Hematopoietic multipotent progenitor cell (in vitro differentiated cells): Measurements from ENCODE around the gene MITF. TPM values are rescaled to one million over a fixed set of nuclear protein-coding genes. Genes with fewer than 3 reads are reported as not detected.

Experiments
- DNase-seq, 3 donors: peaks; one replicate each; pipeline ENCODE4 v3.0.0-alpha.2; 2011 to 2015; ENCODE audit warnings: low read depth in 2 of 3, low spot score in 2 of 3
- total RNA-seq: library from RNA; depleted of rRNA; stranded (reverse); fragments of >200 nt; gene quantifications from one replicate; pipeline ENCODE4 v1.2.3, GENCODE V29; 2012

MITF gene
- total RNA-seq, 1 donor: 2.2 TPM

DNA sequence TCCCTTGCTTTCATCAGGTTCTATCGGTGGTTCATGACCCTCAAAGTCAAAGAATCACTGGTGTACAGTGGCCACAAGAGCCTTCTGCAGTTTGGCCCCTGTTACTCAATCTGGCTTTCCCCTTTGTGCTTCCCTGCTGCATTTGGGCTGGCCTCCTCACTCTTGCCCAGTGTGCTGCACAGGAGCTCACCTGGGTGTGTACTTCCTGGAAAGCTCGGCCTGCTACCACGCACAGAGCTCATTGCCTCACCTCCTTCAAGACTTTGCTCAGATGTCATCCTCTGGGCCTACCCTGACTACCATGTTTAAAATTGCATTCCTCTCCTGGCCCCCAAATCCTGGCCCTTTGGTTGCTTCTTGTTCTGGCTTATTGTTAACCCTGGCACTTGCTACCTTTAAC, 90.9 kb downstream of the MITF start:
- no peak for DNase-seq

DNA sequence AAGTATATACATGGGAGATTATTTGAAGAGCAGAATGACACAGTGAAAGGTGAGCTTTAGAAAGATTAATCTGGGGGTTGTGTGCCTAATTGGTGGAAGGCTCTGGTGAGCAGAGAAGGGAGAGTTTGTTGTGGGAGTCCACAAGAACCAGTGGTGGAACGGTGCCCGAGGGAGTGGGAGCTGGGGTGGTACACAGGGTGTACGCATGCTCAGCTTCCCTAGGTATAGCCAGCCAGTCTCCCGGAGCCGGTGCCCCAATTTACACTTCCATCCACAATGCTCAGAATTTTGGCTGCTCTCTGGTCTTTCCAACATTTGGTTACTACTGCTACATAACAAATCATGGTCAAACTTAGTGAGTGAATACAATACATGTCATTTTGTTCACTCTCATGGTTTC, 92.5 kb downstream of the MITF start:
- no peak for DNase-seq

DNA sequence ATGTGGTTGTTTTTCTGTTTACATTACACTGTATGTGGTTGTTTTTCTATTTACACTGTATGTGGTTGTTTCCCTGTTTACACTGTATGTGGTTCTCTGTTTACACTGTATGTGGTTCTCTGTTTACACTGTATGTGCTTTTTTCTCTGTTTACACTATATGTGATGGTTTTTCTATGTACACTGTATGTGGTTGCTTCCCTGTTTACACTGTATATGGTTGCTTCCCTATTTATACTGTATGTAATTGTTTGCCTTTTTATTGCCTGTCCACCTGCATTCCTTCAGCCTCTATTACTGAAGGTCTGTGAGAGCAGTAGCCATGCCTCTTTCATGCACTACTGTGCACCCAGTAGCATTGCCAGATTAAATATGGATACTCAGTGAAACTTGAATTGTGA, 94.3 kb downstream of the MITF start:
- DNase-seq: no peak

DNA sequence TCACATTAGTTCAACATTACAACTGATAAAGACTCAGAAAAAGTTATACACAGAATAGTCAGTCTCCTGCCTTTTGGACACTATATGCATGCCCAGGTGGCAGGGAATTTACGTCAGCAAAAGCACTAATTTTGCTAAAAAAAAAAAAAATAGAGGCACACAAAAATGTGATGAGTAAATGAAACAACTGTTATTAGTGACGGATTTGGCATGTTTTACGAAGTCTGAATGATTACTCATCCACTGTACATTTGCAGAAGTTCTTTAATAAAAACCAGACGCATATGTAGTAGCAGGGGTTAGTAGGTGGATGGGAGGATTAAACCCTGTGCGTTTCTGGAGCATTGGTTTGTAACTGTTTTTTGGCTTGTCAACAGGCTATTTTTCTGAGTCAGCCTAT, 99.0 kb downstream of the MITF start:
- DNase-seq: no peak

DNA sequence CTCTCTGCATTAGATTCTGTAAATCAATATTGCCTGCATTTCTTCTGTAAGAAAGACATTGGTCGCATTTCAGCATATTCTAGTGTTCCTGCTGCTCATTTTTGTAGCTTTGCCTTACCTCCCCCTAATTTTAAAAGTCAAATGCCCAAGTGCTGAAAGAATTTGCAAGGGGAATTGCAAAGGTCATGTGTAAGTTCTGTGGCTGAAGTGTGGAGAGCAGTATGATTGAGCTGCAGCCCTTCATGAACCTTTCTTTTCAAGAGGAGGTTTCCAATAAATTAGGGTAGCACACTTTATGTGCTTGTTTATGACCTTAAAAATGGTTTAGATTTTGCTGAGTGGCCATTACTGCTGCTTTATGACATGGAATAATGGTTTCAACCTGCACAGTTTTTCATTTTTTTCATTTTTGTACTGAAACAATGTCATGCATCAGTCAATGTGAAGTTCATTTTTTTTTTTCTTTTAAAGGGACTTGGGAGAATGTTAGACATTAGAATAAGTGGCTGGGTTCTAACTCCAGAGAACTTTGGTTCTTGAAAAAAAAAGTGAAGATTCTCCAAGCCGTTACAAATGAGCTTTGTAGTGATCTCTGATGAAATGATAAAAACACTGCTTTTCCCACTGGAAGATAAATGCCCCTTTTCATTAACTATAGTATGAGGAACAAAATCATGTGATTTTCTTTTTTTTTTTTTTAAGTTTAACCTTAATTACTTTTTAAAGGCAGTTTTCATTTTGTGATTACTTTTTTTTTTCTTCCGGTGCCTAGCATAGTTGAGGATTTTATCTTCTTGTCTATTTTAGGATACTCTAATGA, 99.6 kb downstream of the MITF start:
- no peak for DNase-seq

DNA sequence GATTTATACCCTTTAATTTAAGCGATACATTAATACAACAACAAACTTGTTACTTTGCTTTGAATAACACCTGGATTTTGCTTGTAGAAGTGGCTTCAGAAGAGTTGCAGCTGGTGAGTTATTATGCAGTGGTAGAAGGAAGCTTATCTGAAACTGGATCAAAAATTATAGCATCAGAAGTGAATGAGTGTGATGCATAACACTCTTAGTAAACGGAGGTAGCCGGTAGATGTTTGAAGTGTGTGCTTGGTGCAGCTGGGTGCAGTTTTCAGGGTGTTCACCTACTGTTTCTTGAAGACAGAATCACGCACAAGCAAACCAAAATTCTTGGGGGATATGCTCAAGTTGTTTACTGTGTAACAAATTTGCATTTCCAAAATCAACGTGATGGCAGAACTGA, 103.1 kb downstream of the MITF start:
- no peak for DNase-seq

DNA sequence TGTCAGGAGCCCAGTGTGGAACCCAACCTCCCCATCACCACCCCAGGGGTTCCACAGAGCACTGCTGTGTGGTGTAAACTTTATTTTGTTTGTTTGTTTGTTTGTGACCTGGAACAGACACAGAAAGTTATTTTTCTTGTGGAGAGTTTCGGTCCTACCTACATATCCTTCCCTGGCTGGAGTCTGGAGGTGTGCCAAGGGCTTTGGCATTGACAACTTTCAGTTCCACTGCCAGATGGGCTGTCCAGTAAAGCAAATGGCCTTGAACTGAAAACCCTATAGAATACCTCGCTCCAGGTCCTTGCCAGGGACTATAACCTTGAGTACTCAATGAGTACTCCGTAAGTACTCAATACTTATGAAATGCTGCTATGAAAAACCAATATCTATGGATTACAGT, 103.5 kb downstream of the MITF start:
- DNase-seq: no peak

DNA sequence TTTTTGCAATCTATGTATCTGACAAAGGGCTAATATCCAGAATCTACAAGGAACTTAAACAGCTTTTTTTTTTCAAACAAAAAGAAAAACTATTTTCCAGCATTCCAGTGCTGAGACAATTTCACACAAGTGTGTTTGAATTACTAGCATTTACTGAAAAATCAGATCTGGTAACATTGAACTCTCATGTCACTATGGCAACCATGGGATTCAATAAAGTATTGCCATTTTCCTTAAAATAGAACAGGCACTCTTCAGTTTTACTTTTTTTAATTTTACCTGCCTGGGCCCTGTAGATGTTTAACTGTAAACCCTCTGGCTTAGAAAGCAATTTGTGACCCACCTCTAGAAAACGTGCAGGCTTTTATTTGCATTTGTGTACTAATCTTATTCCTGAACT, 105.4 kb downstream of the MITF start:
- DNase-seq: no peak

DNA sequence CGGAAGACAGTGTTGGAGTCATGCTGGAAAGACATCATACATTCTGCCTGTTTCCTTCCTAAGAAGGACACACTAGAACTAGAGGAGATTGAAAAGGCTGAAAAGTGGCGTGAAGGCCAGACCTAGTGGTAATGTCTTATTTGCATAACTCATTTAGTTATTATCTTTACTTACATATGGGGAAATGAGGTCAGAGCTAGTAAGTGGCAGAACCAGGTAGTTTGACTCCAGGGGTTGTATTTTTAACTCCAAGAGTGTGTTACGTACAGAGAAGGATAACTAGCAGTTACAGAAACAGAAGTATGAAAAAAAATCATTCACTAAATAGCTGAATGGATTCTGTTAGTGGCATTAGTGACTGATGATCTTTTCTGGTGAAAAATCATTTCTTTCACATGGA, 108.0 kb downstream of the MITF start:
- no peak for DNase-seq

DNA sequence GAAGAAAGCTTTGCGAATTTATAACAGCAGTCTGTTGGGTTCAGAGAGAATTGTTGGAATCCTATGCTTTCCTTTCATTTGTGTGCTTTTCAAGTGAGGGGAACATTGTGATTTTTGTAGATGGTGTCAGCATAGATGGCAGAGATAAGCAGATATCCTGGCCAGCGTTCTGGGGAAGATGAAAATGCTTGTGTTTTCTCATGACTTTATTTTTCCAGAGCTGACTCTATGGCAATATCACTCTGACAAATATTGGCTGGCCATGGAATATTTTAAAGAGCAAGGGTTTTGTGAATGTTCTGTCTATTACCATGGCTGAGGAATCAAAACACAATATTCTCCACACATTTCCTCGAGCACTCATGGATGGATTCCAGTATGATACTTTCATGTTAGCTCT, 108.8 kb downstream of the MITF start:
- DNase-seq: no peak

DNA sequence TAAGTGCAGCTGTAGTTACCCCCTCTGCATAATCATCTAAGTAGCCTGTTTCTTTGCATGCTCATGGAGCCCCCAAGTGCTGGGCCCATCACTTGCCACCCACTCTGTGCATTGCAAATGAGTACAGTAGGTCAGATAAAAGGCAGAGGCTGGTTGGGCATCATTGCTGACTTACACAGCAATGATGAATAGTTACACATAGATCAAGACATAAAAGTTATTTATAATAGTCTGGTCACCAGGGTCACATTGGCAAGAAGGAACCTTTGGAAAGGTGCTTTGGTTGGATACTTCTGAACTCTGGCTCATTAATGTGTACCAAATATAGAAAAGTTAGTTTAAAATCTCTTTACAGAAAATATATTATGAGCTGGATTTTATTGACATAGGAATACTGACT, 111.6 kb downstream of the MITF start:
- no peak for DNase-seq

DNA sequence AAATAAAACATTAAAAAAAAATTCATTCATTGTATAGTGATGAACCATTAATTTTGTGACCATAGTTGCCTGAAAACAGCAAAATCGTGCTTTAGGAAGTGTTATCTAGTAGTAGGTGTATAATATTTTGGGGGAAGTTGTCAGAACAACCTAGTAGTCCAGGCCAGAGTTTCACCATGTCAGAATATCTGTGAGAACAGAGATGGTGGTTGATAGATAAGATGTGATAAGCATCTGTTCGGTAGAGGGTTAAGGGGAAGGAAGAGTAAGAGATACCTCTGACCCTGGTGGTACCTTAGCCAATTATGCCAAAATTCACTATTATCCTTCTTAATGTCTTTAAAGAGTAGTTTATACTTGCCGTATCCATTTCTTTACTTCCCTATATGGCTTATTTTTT, 113.8 kb downstream of the MITF start:
- no peak for DNase-seq

DNA sequence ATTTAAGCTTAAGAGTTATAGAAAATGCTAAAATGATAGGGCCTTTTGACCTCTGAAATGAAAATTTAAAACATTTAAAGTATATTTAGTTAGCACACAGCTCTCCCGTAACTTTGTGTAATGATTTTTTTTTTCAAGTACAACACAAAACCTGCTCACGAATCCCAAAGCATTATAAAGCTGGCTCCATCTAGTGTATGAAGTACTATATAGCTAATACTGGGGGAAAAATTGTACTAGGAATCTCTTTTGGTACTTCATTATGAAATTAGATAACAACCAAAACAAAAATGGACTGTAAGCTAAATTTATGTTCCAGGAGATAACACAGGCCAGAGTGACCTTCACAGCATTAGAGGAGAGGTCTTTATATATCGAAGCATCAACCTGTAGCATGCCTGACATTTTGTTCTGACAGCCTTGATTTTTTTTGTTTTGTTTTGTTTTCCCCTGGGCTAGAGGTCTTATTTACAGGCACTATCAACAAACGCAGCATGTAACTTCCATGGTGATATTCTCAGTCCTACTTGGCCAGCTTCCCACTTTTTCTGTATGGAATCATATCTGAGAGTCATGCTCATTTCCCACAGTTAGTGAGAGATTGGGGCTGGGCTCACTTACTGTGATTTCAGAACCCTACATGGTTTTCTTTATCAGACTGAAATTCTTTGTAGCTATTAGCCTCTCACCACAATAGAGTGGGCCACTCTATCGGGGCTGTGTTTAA, 116.3 kb downstream of the MITF start:
- DNase-seq: peak in 1 of 3 donors; percentile 12

DNA sequence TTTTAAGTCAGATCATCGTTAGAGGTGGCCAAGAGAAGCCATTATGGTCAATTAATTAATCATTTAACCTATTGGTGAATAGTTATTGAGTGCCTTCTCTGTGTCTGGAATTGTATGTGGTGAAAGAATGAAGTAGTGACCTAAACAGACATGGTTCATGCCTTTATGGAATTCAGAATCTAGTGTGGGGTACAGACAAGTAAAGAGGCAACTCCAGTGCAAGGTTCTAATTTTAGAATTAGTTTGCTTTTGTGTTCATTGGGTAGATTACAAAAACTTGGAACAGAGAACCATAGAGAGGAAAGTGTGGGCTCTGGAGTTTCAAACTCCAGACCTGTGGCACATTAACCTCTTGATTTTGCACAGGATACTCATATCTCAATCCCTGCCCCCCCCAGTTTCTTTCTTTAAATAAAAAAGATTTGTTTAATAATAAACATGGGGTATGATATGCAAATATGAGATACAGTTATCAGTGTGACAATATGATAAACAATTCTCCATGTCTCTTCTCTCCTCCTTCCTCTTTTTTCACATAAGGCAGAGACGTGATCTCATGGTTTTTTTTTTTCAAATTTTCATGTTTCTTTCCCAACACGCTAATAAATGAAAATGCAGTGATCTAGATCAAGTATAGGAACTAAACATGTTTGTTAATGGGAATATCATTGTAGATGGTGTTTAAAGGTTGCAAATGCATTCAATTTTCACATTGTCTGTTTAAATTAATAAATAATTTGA, 117.9 kb downstream of the MITF start:
- no peak for DNase-seq

DNA sequence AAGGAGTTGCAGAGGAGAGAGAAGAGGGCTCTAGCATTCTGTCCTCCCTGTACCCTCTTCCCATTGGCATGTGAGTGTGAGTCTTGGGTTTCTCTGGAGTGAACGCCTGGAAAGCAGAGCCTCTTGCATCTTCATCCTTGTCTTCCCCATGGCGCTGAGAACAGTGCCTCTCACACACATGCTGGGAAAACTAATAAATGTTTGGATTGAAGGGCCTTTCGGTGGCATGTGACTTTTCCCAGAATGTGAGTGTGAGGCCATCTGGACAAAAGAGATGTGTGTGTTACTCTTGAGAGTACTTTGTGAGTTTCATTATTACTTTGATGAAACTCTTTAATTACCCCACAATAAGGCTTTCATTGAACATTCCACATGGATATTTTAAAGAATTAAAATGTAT, 122.3 kb downstream of the MITF start:
- no peak for DNase-seq

DNA sequence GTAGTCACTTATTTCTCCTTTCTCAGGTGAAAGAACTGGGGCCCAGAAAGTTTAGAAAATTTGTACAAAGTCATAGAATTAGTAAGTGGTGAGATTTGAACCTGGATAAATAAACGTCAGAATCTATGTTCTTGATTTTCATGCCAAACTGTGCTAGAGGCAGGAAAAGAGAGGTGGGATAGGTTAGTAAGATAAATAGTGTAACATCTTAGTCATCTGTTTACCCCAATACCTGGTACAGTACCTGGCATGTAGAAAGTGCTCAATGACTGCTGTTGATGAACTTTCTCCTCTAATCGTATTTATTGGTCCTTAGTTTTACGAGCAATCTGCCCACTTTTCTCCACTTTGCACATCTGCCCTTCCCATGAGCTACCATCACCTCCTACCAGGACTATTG, 124.9 kb downstream of the MITF start:
- DNase-seq: no peak

DNA sequence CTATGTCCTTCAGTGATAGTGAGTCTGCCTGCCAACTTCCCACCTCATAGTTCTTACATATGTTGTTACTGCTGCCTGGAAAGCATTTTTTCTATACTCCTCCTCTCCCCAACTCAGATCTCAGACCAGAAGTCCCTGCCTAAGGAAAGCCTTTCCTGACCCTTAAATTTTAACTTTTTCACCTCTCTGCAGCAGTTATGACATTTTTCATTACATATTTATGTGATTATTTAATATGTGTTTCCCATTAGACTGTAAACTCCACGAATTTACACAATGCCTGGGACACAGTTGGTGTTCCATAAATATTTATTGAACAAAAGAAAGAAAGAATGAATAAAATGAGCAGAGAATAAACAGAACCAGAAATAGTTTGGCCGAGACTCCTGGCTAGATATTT, 125.5 kb downstream of the MITF start:
- DNase-seq: no peak

DNA sequence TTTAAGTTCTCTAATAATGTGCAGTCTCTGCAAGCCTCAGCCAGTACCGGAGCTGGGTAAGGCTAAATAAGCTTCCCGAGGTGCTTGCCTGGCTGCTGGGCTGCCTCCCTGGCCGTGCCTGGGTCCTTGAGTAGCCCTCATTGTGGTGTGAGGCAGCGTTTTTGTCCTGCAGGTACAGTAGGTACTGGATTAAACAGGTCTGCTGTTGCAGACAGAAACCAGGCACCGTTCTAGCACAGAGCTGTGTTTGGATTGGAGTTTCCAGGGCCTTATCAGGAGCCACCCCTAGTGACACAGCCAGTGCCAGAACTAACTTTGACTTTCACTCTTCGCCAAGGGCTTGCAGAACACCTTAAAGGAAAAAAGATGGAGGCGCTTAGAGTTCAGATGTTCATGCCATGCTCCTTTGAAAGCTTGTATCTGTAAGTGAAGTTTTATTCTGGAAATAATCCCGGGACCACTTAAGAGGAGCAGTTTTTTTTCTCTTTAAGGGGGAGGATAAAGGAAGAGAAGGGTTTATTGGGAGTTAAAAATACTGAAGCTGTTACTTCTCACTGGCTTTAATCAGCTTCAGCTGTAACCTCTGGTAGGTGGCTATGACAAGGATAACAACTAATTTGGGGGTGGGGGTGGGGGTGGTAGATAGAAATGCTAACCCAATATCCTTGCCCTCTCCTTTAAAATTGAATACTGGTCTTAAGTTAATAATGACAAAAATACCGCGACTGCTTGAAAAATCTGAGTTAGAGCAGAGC, 126.8 kb downstream of the MITF start:
- DNase-seq: no peak

DNA sequence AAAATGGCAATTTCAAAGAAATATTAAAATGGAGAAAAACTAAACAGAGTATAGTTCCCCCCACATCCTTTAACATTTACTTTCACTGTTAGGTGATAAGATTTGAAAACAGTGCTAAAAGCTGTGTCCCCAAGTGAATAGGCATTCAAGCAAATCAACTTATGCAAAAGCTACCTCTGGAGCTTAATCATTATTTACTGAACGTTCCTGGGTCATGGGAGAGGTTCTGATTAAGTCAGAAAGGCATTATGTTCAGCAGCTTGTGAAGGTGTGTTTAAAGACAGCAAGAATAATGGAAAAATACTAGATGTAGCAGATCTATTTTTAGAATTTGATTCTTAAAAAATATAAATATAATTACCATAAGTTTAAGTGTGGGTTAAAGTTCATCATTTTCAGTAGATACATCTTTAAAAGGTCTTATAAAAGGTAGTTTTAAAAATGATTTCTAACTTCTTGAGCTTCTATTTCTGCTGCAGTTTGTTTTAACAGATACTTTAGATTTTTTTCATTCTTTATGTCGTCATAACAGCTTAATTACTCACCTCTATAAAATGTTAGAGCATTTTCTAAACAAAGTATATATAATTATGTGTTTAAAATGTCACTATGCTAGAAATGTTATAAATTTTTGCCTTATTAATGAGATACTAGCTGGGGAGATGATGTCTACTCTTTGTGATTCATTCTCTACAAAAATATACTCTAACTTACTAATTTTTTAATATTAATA, 127.9 kb downstream of the MITF start:
- no peak for DNase-seq

DNA sequence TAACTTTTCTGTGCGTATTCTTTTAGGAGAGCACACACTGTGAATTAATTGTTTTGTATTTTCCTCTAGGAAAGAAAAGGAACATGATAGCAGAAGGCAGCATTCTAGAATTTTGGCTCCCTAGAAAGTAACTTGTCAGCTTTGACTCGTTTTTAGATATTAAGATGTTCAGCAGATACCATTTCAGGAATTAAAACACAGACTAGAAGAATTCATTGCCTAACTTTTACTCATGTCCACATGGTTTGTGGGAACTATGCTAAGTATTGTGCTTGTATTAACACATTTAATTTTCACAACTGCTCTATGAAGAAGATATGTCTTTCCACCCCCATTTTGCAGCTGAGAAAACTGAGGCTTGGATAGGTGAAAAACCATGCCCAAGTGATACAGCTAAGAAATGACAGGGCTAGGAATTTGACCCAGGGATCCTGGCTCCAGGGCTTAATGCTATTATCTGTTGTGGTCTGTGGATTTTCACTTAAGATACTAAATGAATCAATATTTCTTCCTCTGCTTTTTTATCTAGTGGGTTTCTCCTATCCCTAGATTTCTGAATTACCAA, 128.8 kb downstream of the MITF start:
- DNase-seq: no peak
